Upper lobe of left lung (tissue), 6 donors: ENCODE results near the gene VSIR. TPM values are rescaled to one million over a fixed set of nuclear protein-coding genes. Genes with fewer than 3 reads are reported as not detected.
A peak's percentile ranks its signal among the peaks of the same experiment; 100 is the strongest.

Source experiments
- ATAC-seq, 2 donors: fragments of 200-7000 bp; cut with Tn5 transposase; one replicate each; pipeline ENCODE4 v1.9.1; 2022; ENCODE audit warnings: mild to moderate bottlenecking in 2 of 2, moderate library complexity in 2 of 2; ENCODE audit not compliant: low FRiP score in 2 of 2
- DNase-seq, 2 donors: peaks; one replicate each; pipeline ENCODE4 v3.0.0-alpha.2; 2019 to 2020
- H3K27ac ChIP-seq, 4 donors: fragments of 200-600 bp; sonication (generic); one replicate each; pipeline ENCODE4 v1.5.1; 2016 to 2019
- H3K27me3 ChIP-seq, 4 donors: fragments of 200-600 bp; sonication (generic); one replicate each; pipeline ENCODE4 v1.5.1; 2017 to 2019
- H3K36me3 ChIP-seq, 4 donors: fragments of 200-600 bp; sonication (generic); one replicate each; pipeline ENCODE4 v1.5.1; 2016 to 2019
- H3K4me1 ChIP-seq, 4 donors: fragments of 200-600 bp; sonication (generic); one replicate each; pipeline ENCODE4 v1.5.1; 2018 to 2019
- H3K4me3 ChIP-seq, 4 donors: fragments of 200-600 bp; sonication (generic); one replicate each; pipeline ENCODE4 v1.5.1; 2017 to 2019; ENCODE audit warnings: mild to moderate bottlenecking in 2 of 4, moderate library complexity in 1 of 4
- H3K9me3 ChIP-seq, 4 donors: fragments of 200-600 bp; sonication (generic); one replicate each; pipeline ENCODE4 v1.5.1; 2018 to 2019
- EP300 ChIP-seq, 4 donors: sonication (generic); formaldehyde crosslinking; IDR thresholded peaks; one replicate each; pipeline ENCODE4 v1.5.1; 2017; ENCODE audit warnings: antibody characterized with exemption in 4 of 4, control low read depth in 2 of 4
- POLR2A ChIP-seq, 4 donors: fragments of 450-650 bp; IDR thresholded peaks; one replicate each; pipeline ENCODE4 v1.5.1; 2016 to 2017; ENCODE audit warnings: antibody characterized with exemption in 4 of 4, mild to moderate bottlenecking in 2 of 4
- POLR2AphosphoS5 ChIP-seq, 2 donors: sonication (generic); formaldehyde crosslinking; IDR thresholded peaks; one replicate each; pipeline ENCODE4 v1.5.1; 2017; ENCODE audit warnings: antibody characterized with exemption in 2 of 2
- WGBS, 2 donors: methylation state at CpG; one replicate each; pipeline ENCODE4 v1.1.5; 2017 to 2018; 5-methylcytosine and 5-hydroxymethylcytosine counted together
- total RNA-seq, 6 donors: library from RNA; depleted of rRNA in 4 of 6; stranded (reverse); fragments of >200 nt in 4 of 6; gene quantifications; one replicate each; pipeline versions ENCODE4 v1.1.0 to v1.2.1, GENCODE V29; 2016 to 2021
- TF ChIP-seq, protein P1 (sequence below), 6 experiments: fragments of 450-650 bp in 4 of 6; fragments of 200-600 bp in 2 of 6; sonication (generic) in 2 of 6; IDR thresholded peaks; one replicate each; pipeline ENCODE4 v1.5.1; 2016 to 2019; ENCODE audit warnings: antibody characterized with exemption in 6 of 6
- donor health status: DM: no; HTN: no; CAD: no; lungs with moderate emphysema.
- donor health status: DM: no; HTN: yes; CAD: no; lungs with severe emphysema.

VSIR gene
- total RNA-seq, 6 donors from 2014 or later: 51.7 to 167 (median 92.5) TPM

DNA sequence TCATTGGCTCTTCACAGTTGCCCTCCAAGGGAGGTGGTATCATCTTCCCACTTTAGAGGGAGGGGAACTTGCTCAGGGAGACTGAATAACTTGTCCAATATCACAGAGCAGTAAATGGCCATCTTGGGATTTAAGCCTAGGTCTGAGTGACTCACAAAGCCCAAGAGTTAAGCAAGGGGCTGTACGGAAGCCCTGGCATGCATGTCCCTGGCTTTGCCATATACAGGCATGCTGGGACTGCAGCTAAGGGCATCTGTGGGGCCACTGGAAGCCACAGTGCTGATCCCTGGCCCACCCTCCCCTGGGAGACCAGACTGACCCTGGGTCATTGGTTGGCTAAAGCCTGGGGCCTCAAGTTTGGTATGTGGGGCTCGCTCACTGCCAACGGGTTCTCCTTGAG, 3.1 kb downstream of the VSIR start:
- Histone ChIP-seq H3K4me1 (peaks cover 81 to 96% (median 90%) of the 10 kb centered on the region in 4 donors), H3K4me3 (peak overlapping the region in 3 of 4 donors; percentile 77 to 84 (median 80)), H3K36me3 (peaks cover 0 to 17% (median 0%) of the 10 kb centered on the region in 4 donors), H3K27ac (peak overlapping the region; percentile 88 to 97 (median 96)), H3K9me3 (no peaks in the 10 kb centered on the region), H3K27me3 (no peaks in the 10 kb centered on the region)
- DNase-seq: no peak
- 78 to 80% methylated on average over 2 to 3 of the region's 3 CpGs for WGBS, 2 donors
- no peak for ATAC-seq
- TF ChIP-seq EP300 (IDR thresholded peaks at IDR 0.05): no peak
- TF ChIP-seq POLR2A (IDR thresholded peaks at IDR 0.05): no peak
- TF ChIP-seq, protein P1, sequence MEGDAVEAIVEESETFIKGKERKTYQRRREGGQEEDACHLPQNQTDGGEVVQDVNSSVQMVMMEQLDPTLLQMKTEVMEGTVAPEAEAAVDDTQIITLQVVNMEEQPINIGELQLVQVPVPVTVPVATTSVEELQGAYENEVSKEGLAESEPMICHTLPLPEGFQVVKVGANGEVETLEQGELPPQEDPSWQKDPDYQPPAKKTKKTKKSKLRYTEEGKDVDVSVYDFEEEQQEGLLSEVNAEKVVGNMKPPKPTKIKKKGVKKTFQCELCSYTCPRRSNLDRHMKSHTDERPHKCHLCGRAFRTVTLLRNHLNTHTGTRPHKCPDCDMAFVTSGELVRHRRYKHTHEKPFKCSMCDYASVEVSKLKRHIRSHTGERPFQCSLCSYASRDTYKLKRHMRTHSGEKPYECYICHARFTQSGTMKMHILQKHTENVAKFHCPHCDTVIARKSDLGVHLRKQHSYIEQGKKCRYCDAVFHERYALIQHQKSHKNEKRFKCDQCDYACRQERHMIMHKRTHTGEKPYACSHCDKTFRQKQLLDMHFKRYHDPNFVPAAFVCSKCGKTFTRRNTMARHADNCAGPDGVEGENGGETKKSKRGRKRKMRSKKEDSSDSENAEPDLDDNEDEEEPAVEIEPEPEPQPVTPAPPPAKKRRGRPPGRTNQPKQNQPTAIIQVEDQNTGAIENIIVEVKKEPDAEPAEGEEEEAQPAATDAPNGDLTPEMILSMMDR (IDR thresholded peaks at IDR 0.05): no peak
- TF ChIP-seq POLR2AphosphoS5 (IDR thresholded peaks at IDR 0.05): no peak

DNA sequence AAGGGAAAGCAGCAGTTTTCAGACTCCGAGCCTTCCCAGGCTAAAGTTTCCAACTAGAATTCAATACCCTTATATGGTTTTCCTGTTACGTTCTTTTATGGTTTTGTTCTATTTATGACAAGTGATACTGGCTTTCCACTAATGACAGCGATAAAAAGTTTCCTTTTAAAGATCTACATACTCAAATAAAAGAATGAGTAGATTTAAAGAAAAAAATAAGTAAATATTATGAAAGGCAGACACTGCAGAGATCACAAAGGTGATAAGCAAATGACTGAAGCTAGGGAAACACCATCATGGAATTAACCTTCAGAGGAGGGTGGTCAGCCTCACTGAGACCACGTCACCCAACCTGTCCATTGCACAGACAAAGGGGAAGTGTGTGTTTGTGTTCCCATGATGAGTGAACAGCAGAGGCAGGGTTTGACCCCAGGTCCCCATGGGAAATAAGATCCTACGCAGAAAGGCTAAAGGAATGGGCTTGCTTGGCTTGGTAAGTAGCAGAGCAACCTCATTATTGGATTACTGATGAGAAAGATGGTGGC, 4.0 kb downstream of the VSIR start:
- Histone ChIP-seq H3K4me1 (peaks cover 81 to 96% (median 91%) of the 10 kb centered on the region in 4 donors), H3K27me3 (no peaks in the 10 kb centered on the region), H3K36me3 (peaks cover 0 to 17% (median 0%) of the 10 kb centered on the region in 4 donors), H3K27ac (peak overlapping the region; percentile 88 to 97 (median 96)), H3K9me3 (no peaks in the 10 kb centered on the region), H3K4me3 (peak overlapping the region in 3 of 4 donors; percentile 4 to 84 (median 77))
- ATAC-seq (no peak), DNase-seq (no peak)
- peak in 1 of 4 donors; percentile 15 for TF ChIP-seq POLR2A (IDR thresholded peaks at IDR 0.05)
- TF ChIP-seq, protein P1 (IDR thresholded peaks at IDR 0.05): no peak
- TF ChIP-seq POLR2AphosphoS5 (IDR thresholded peaks at IDR 0.05): peak; percentile 37 to 41
- no peak for TF ChIP-seq EP300 (IDR thresholded peaks at IDR 0.05)
- WGBS, 2 donors: 18 to 33% methylated on average over 5 of the region's 5 CpGs

DNA sequence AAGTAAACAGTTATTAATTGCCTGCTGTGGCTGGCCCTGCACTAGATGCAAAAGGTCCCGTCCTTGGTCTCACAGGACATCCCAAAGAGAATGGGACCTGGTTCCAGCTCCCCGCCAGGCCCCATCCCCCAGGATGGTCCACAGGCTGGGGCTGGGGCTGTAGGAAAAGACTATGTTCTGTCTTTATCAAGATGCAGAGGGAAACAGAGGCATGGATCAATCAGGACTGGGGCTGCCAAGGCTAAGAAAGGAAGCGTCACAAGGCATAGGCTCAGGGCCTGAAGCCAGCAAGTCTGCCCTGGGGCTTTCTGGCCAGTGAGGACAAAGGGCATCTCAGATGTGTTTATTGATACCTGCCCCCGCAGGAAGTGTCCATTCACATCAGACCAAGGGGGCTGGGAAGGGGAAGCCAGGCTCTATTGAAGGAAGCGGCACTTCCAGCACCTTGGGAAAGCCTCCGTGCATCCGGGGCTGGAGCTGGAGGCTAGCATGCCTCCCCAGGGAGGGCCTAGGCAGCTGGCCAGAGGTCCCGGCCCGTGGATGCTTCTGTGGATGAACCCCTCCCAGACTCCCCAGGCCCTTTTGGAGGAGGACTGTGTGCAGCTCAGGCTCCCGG, 5.8 kb downstream of the VSIR start:
- ATAC-seq: peak in 1 of 2 donors; percentile 8
- Histone ChIP-seq H3K27ac (peak overlapping the region; percentile 88 to 97 (median 96)), H3K27me3 (no peaks in the 10 kb centered on the region), H3K4me1 (peaks cover 92 to 98% (median 95%) of the 10 kb centered on the region in 4 donors), H3K4me3 (peak overlapping the region in 1 of 4 donors; percentile 19), H3K9me3 (no peaks in the 10 kb centered on the region), H3K36me3 (peaks cover 0 to 32% (median 2%) of the 10 kb centered on the region in 4 donors)
- TF ChIP-seq, protein P1 (IDR thresholded peaks at IDR 0.05): no peak
- TF ChIP-seq POLR2A (IDR thresholded peaks at IDR 0.05) (peak in 1 of 4 donors; percentile 33), POLR2AphosphoS5 (IDR thresholded peaks at IDR 0.05) (peak; percentile 75 to 90), EP300 (IDR thresholded peaks at IDR 0.05) (peak in 2 of 4 donors; percentile 57 to 90)
- 35 to 44% methylated on average over 8 to 10 of the region's 10 CpGs for WGBS, 2 donors
- peak; percentile 53 to 87 for DNase-seq

DNA sequence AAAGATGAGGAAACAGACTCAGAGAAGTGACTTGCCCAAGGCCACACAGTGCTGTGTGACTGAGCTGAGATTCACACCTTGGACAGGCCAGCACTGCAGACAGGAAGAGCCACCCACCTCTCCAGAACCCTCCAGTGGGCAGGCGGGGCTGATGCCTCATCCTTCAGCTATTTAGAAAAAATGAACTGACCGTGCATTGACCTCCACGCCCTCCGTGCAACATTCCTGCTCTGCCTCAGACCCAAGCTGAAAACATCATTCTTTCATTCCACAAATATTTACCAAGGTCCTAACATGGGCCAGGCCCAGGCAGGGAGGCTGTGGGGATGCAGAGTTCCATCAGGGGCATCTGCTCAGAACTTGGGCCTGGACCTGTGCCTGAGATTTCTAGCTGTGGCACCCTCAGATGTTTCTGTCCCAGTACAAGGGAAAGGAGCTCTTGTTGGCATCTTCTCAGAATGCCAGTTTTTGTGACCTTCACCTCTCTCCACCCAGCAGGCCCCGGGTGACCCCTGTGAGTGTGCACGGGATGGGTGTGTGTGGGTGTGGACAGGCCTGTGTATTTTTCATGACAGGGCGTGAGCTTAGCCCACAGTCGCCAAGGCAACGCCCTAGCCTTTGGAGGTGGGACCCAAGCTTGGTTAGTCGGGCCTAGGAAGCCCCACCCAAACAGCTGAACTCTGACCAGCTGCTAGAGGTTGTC, 6.5 kb downstream of the VSIR start:
- peak in 1 of 2 donors; percentile 78 for DNase-seq
- peaks cover 92 to 99% (median 96%) of the 10 kb centered on the region in 4 donors for H3K4me1 ChIP-seq
- no peaks in the 10 kb centered on the region for H3K9me3 ChIP-seq
- WGBS, 2 donors: 29 to 32% methylated on average over 4 to 10 of the region's 10 CpGs
- H3K27ac ChIP-seq: peak overlapping the region; percentile 88 to 97 (median 96)
- peaks cover 0 to 37% (median 3%) of the 10 kb centered on the region in 4 donors for H3K36me3 ChIP-seq
- ATAC-seq: peak; percentile 83 to 85
- TF ChIP-seq POLR2A (IDR thresholded peaks at IDR 0.05) (peak in 1 of 4 donors; percentile 21), POLR2AphosphoS5 (IDR thresholded peaks at IDR 0.05) (peak; percentile 60 to 85), EP300 (IDR thresholded peaks at IDR 0.05) (peak in 2 of 4 donors; percentile 91 to 92)
- TF ChIP-seq, protein P1 (IDR thresholded peaks at IDR 0.05): no peak
- peak overlapping the region in 1 of 4 donors; percentile 19 for H3K4me3 ChIP-seq
- H3K27me3 ChIP-seq: no peaks in the 10 kb centered on the region
